Subcutaneous abdominal adipose tissue (tissue), 5 donors: ENCODE results near the gene MCTP1.

Experiments used
- H3K27ac ChIP-seq: one replicate; pipeline ENCODE4 v1.7.0; 2013; ENCODE audit warnings: low read depth, mild to moderate bottlenecking, inconsistent platforms, low read length, moderate library complexity
- H3K27me3 ChIP-seq, 5 donors: one replicate each; pipeline ENCODE4 v1.7.0; 2013; ENCODE audit warnings: low read length in 5 of 5, inconsistent platforms in 1 of 5; ENCODE audit not compliant: control insufficient read depth in 5 of 5, insufficient read depth in 4 of 5
- H3K36me3 ChIP-seq, 5 donors: one replicate each; pipeline ENCODE4 v1.7.0; 2013; ENCODE audit warnings: low read length in 5 of 5; ENCODE audit not compliant: control insufficient read depth in 5 of 5, insufficient read depth in 5 of 5
- H3K4me1 ChIP-seq, 5 donors: one replicate each; pipeline ENCODE4 v1.7.0; 2013; ENCODE audit warnings: low read length in 5 of 5, mild to moderate bottlenecking in 3 of 5, moderate library complexity in 1 of 5; ENCODE audit not compliant: control insufficient read depth in 5 of 5, insufficient read depth in 5 of 5
- H3K4me3 ChIP-seq, 5 donors: one replicate each; pipeline ENCODE4 v1.7.0; 2013; ENCODE audit warnings: low read length in 5 of 5, low read depth in 1 of 5
- H3K9ac ChIP-seq, 5 donors: one replicate each; pipeline ENCODE4 v1.7.0; 2013; ENCODE audit warnings: low read length in 5 of 5, mild to moderate bottlenecking in 4 of 5, moderate library complexity in 3 of 5
- H3K9me3 ChIP-seq, 5 donors: one replicate each; pipeline ENCODE4 v1.7.0; 2013; ENCODE audit warnings: low read length in 5 of 5; ENCODE audit not compliant: control insufficient read depth in 5 of 5
- donor health status: healthy.
- donor health status: healthy.
- donor health status: healthy.
- donor health status: healthy.
- donor health status: healthy.

Gene MCTP1

GRCh38 chr5:94863951-94864350, 420.9 kb downstream of the MCTP1 start:
- no peaks in the 10 kb centered on the region for H3K9me3 ChIP-seq

GRCh38 chr5:94857111-94857510, 427.8 kb downstream of the MCTP1 start:
- Histone ChIP-seq H3K4me1 (peaks cover 0 to 3% (median 0%) of the 10 kb centered on the region in 5 donors), H3K9ac (no peak overlapping the region), H3K27ac (no peak overlapping the region), H3K9me3 (no peaks in the 10 kb centered on the region), H3K27me3 (no peaks in the 10 kb centered on the region), H3K36me3 (no peaks in the 10 kb centered on the region), H3K4me3 (no peak overlapping the region)

More at GRCh38 chr5:94863951-94864350, 420.9 kb downstream of the MCTP1 start:
- no peaks in the 10 kb centered on the region for H3K27me3 ChIP-seq
- H3K36me3 ChIP-seq: peaks cover 0 to 7% (median 4%) of the 10 kb centered on the region in 5 donors
- no peaks in the 10 kb centered on the region for H3K4me1 ChIP-seq
- no peak overlapping the region for H3K27ac ChIP-seq
- no peak overlapping the region for H3K9ac ChIP-seq
- no peak overlapping the region for H3K4me3 ChIP-seq

- Histone ChIP-seq H3K9ac (no peak overlapping the region), H3K9me3 (no peaks in the 10 kb centered on the region), H3K36me3 (no peaks in the 10 kb centered on the region), H3K4me1 (peaks cover 0 to 3% (median 0%) of the 10 kb centered on the region in 5 donors), H3K4me3 (no peak overlapping the region), H3K27ac (no peak overlapping the region), H3K27me3 (no peaks in the 10 kb centered on the region)
These were observed 428.6 kb downstream of the MCTP1 start for GRCh38 chr5:94856257-94856800.

GRCh38 chr5:94855543-94855942, 429.4 kb downstream of the MCTP1 start:
- H3K9ac ChIP-seq: no peak overlapping the region
- H3K9me3 ChIP-seq: no peaks in the 10 kb centered on the region
- H3K27me3 ChIP-seq: no peaks in the 10 kb centered on the region
- H3K27ac ChIP-seq: no peak overlapping the region
- peaks cover 0 to 3% (median 0%) of the 10 kb centered on the region in 5 donors for H3K4me1 ChIP-seq
- H3K36me3 ChIP-seq: no peaks in the 10 kb centered on the region
- no peak overlapping the region for H3K4me3 ChIP-seq

- Histone ChIP-seq H3K9me3 (no peaks in the 10 kb centered on the region), H3K4me3 (no peak overlapping the region), H3K27ac (no peak overlapping the region), H3K4me1 (peaks cover 0 to 3% (median 0%) of the 10 kb centered on the region in 5 donors), H3K9ac (no peak overlapping the region), H3K27me3 (no peaks in the 10 kb centered on the region), H3K36me3 (no peaks in the 10 kb centered on the region)
These were observed 431.8 kb downstream of the MCTP1 start for GRCh38 chr5:94853120-94853519.

GRCh38 chr5:94850960-94851359, 433.9 kb downstream of the MCTP1 start:
- peaks cover 0 to 3% (median 0%) of the 10 kb centered on the region in 5 donors for H3K4me1 ChIP-seq
- H3K9me3 ChIP-seq: no peaks in the 10 kb centered on the region
- peaks cover 0 to 7% (median 4%) of the 10 kb centered on the region in 5 donors for H3K36me3 ChIP-seq
- H3K27me3 ChIP-seq: no peaks in the 10 kb centered on the region
- no peak overlapping the region for H3K27ac ChIP-seq
- no peak overlapping the region for H3K4me3 ChIP-seq
- no peak overlapping the region for H3K9ac ChIP-seq

GRCh38 chr5:94849821-94850736, 434.8 kb downstream of the MCTP1 start:
- peaks cover 0 to 7% (median 4%) of the 10 kb centered on the region in 5 donors for H3K36me3 ChIP-seq

GRCh38 chr5:94849324-94849723, 435.6 kb downstream of the MCTP1 start:
- Histone ChIP-seq H3K9me3 (no peaks in the 10 kb centered on the region), H3K4me1 (peaks cover 0 to 3% (median 0%) of the 10 kb centered on the region in 5 donors), H3K36me3 (peaks cover 0 to 7% (median 4%) of the 10 kb centered on the region in 5 donors), H3K9ac (no peak overlapping the region), H3K27me3 (no peaks in the 10 kb centered on the region), H3K4me3 (no peak overlapping the region), H3K27ac (no peak overlapping the region)

More at GRCh38 chr5:94849821-94850736, 434.8 kb downstream of the MCTP1 start:
- H3K27me3 ChIP-seq: no peaks in the 10 kb centered on the region
- peaks cover 0 to 3% (median 0%) of the 10 kb centered on the region in 5 donors for H3K4me1 ChIP-seq
- H3K27ac ChIP-seq: no peak overlapping the region
- H3K9me3 ChIP-seq: no peaks in the 10 kb centered on the region
- H3K9ac ChIP-seq: no peak overlapping the region
- no peak overlapping the region for H3K4me3 ChIP-seq

GRCh38 chr5:94847726-94848125, 437.2 kb downstream of the MCTP1 start:
- H3K27me3 ChIP-seq: no peaks in the 10 kb centered on the region
- H3K9me3 ChIP-seq: no peaks in the 10 kb centered on the region
- no peak overlapping the region for H3K9ac ChIP-seq
- no peak overlapping the region for H3K4me3 ChIP-seq
- peaks cover 2 to 7% (median 4%) of the 10 kb centered on the region in 5 donors for H3K36me3 ChIP-seq
- H3K4me1 ChIP-seq: peaks cover 0 to 3% (median 0%) of the 10 kb centered on the region in 5 donors
- no peak overlapping the region for H3K27ac ChIP-seq

- peaks cover 0 to 3% (median 0%) of the 10 kb centered on the region in 5 donors for H3K4me1 ChIP-seq
- H3K9ac ChIP-seq: no peak overlapping the region
- no peak overlapping the region for H3K27ac ChIP-seq
- H3K36me3 ChIP-seq: peaks cover 2 to 7% (median 4%) of the 10 kb centered on the region in 5 donors
- no peak overlapping the region for H3K4me3 ChIP-seq
- no peaks in the 10 kb centered on the region for H3K9me3 ChIP-seq
- H3K27me3 ChIP-seq: no peaks in the 10 kb centered on the region
These were observed 437.9 kb downstream of the MCTP1 start for GRCh38 chr5:94847019-94847418.
